Mesenchymal stem cell (in vitro differentiated cells and primary cell): ENCODE measurements around the gene SLF1. TPM values are rescaled to one million over a fixed set of nuclear protein-coding genes. Genes with fewer than 3 reads are reported as not detected.
A peak's percentile ranks its signal among the peaks of the same experiment; 100 is the strongest.
"Not testable (repeated sequence)": the region's sequence is repeated elsewhere in the genome, so short reads cannot be mapped to it uniquely, and the experiment has no call there.

Experiments used
- DNase-seq: peaks from one replicate; pipeline ENCODE4 v3.0.0-alpha.2; 2013
- H2AFZ ChIP-seq: one replicate; pipeline ENCODE4 v1.6.1; 2013; ENCODE audit warnings: low read depth, mild to moderate bottlenecking, control low read depth, inconsistent platforms, low read length, moderate library complexity
- H2AK5ac ChIP-seq: 2 replicates; pipeline ENCODE4 v1.6.1; 2013; ENCODE audit warnings: low read length, moderate library complexity, mild to moderate bottlenecking, inconsistent platforms; ENCODE audit not compliant: severe bottlenecking
- H2BK120ac ChIP-seq: one replicate; pipeline ENCODE4 v1.6.1; 2013; ENCODE audit warnings: low read depth, mild to moderate bottlenecking, inconsistent platforms, low read length, moderate library complexity
- H2BK12ac ChIP-seq, 2 experiments: one replicate each; pipeline ENCODE4 v1.6.1; 2013; ENCODE audit warnings: inconsistent platforms in 2 of 2, low read length in 2 of 2, mild to moderate bottlenecking in 2 of 2, moderate library complexity in 2 of 2, control low read depth in 1 of 2
- H2BK15ac ChIP-seq: one replicate; pipeline ENCODE4 v1.6.1; 2013; ENCODE audit warnings: mild to moderate bottlenecking, low read depth, inconsistent platforms; ENCODE audit not compliant: poor library complexity, severe bottlenecking
- H2BK5ac ChIP-seq: 2 replicates; pipeline ENCODE4 v1.6.1; 2013; ENCODE audit warnings: low read depth, mild to moderate bottlenecking, low read length, control low read depth, inconsistent platforms; ENCODE audit not compliant: poor library complexity, severe bottlenecking
- H3K14ac ChIP-seq, 2 experiments: one replicate each; pipeline ENCODE4 v1.6.1; 2013; ENCODE audit warnings: inconsistent platforms in 2 of 2, low read length in 2 of 2, control low read depth in 1 of 2, mild to moderate bottlenecking in 1 of 2, moderate library complexity in 1 of 2
- H3K18ac ChIP-seq, 2 experiments: one replicate each; pipeline ENCODE4 v1.6.1; 2013; ENCODE audit warnings: inconsistent platforms in 2 of 2, low read length in 2 of 2, control low read depth in 1 of 2, low read depth in 1 of 2, mild to moderate bottlenecking in 1 of 2
- H3K23ac ChIP-seq, 2 experiments: one replicate each; pipeline ENCODE4 v1.6.1; 2013; ENCODE audit warnings: inconsistent platforms in 2 of 2, low read length in 2 of 2, mild to moderate bottlenecking in 2 of 2, moderate library complexity in 2 of 2, control low read depth in 1 of 2
- H3K27ac ChIP-seq: 2 replicates; pipeline ENCODE4 v1.5.1; 2013; ENCODE audit warnings: mild to moderate bottlenecking, moderate library complexity, low read length, control low read depth, inconsistent platforms; ENCODE audit not compliant: poor library complexity, severe bottlenecking
- H3K27me3 ChIP-seq, 2 experiments: 2 replicates each; pipeline versions ENCODE4 v1.6.1 to v1.7.0; 2013; ENCODE audit warnings: low read length in 2 of 2, mild to moderate bottlenecking in 2 of 2, moderate library complexity in 2 of 2, control low read depth in 1 of 2, inconsistent platforms in 1 of 2; ENCODE audit not compliant: control insufficient read depth in 1 of 2, insufficient read depth in 1 of 2
- H3K36me3 ChIP-seq, 2 experiments: 2 replicates each; pipeline versions ENCODE4 v1.6.1 to v1.7.0; 2013; ENCODE audit warnings: low read length in 2 of 2, control low read depth in 1 of 2, inconsistent platforms in 1 of 2, low read depth in 1 of 2, mild to moderate bottlenecking in 1 of 2; ENCODE audit not compliant: insufficient read depth in 2 of 2, control insufficient read depth in 1 of 2
- H3K4ac ChIP-seq, 2 experiments: one replicate each; pipeline ENCODE4 v1.6.1; 2013; ENCODE audit warnings: inconsistent platforms in 2 of 2, low read length in 2 of 2, mild to moderate bottlenecking in 2 of 2, moderate library complexity in 2 of 2, control low read depth in 1 of 2, low read depth in 1 of 2
- H3K4me1 ChIP-seq: 2 replicates; pipeline ENCODE4 v1.6.1; 2013; ENCODE audit warnings: low read depth, low read length, control low read depth; ENCODE audit not compliant: control insufficient read depth, insufficient read depth
- H3K4me2 ChIP-seq: 2 replicates; pipeline ENCODE4 v1.6.1; 2013; ENCODE audit warnings: low read length, mild to moderate bottlenecking, inconsistent platforms; ENCODE audit not compliant: poor library complexity, severe bottlenecking
- H3K4me3 ChIP-seq, 2 experiments: 2 replicates each; pipeline versions ENCODE4 v1.5.1 to v1.7.0; 2013; ENCODE audit warnings: low read length in 2 of 2, mild to moderate bottlenecking in 2 of 2, control low read depth in 1 of 2, low read depth in 1 of 2; ENCODE audit not compliant: insufficient read depth in 1 of 2
- H3K79me1 ChIP-seq: replicated peaks from 2 replicates; pipeline ENCODE4 v1.6.1; 2013; ENCODE audit warnings: mild to moderate bottlenecking, control low read depth, low read length, inconsistent platforms; ENCODE audit not compliant: poor library complexity, severe bottlenecking
- H3K9ac ChIP-seq: 2 replicates; pipeline ENCODE4 v1.7.0; 2013; ENCODE audit warnings: mild to moderate bottlenecking, low read length, moderate library complexity
- H3K9me3 ChIP-seq: 2 replicates; pipeline ENCODE4 v1.7.0; 2013; ENCODE audit warnings: mild to moderate bottlenecking, low read length; ENCODE audit not compliant: control insufficient read depth
- H4K8ac ChIP-seq: one replicate; pipeline ENCODE4 v1.6.1; 2013; ENCODE audit warnings: inconsistent platforms, mild to moderate bottlenecking, low read length, moderate library complexity
- H4K91ac ChIP-seq: one replicate; pipeline ENCODE4 v1.6.1; 2013; ENCODE audit warnings: mild to moderate bottlenecking, low read length, inconsistent platforms
- WGBS: methylation state at CpG from one replicate; pipeline ENCODE4 v1.1.7; 2013; ENCODE audit warnings: mixed read lengths; 5-methylcytosine and 5-hydroxymethylcytosine counted together
- polyA plus RNA-seq, 2 experiments: library from polyadenylated mRNA; stranded (reverse); fragments of 200-250 nt; gene quantifications; one replicate each; pipeline ENCODE4 v1.2.3, GENCODE V29; 2013

Gene SLF1
- 2.4 TPM for polyA plus RNA-seq (2013, experiment 1 of 2)
- 2.6 TPM for polyA plus RNA-seq (2013, experiment 2 of 2)

DNA sequence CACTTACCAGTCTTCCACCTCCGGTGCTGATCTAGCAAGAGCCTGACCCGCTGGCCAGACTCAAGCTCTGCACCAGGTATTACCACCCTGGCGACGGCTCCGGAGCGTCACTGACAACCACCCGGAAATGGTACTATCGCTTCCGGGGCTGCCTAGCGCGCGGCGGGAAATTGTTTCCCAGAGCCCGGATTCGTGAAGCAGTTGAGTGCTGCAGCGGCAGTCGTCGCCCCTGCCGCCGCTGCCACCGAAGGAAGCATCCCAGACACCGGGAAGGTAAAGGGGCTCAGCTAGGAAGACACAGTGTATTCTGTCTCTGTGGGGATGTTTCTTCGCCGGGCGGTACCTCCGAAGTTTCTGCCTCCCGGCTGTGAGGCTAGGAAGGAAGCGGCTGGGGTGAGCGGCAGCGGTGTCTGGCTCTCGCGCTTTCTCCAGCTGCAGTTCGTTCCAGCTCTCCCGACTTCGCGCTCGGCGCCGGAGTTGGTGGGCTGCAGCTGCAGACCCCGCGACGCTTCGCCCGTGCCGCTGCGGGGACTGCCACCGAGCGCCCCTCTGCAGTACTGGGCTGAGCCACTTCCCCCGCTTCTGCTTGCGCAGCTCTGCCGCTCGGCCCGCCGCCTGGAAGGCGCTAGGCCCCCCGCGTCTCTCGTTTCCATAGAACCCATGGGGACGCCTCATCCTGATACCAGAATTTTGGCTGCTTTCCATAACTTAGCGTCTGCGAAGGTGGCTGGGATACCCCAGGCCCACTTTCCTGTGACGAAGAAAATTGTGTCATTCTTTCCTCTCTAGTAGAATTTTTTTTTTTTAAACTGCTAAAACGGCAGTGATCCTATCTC, at the start of gene SLF1, which contains the start of gene KIAA0825:
Gene SLF1 (plus strand): TSS at position 177 of the 836 bp plus-strand sequence. CDS start 10,142 bp downstream, outside the sequence.
Gene KIAA0825 (minus strand): TSS at position 112 of the 836 bp plus-strand sequence. CDS start 81,478 bp downstream, outside the sequence.
- H3K14ac ChIP-seq: peak within 1 kb of the TSS in 1 of 2 experiments; percentile 41
- peaks cover 6% of the 10 kb centered on the region for H3K79me1 ChIP-seq

DNA sequence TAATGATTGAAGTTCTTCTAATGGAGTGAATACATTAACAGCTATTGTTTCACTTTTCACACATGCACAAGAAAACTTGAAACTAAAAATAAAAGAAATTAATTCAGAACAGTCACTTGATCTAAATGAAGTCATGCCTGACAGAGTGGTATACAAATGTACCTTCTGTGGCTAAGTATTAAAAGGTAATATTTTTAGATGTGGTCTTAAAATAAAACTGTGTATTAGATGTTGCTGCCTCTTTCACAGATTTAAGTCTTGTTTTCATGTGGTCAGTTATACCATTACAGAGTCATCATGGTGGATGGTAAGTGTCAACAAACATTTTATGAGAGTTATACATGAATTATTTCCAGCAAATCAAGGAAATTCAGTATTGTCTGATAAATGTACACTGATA, 47.1 kb upstream of the SLF1 start:
- DNase-seq: no peak
- Histone ChIP-seq H3K9ac (no peak overlapping the region), H4K8ac (no peak overlapping the region), H3K4ac (no peak overlapping the region), H3K27me3 (no peaks in the 10 kb centered on the region), H2BK120ac (no peak overlapping the region), H2AFZ (no peak overlapping the region), H3K4me2 (no peak overlapping the region), H2BK5ac (no peak overlapping the region), H3K14ac (no peak overlapping the region), H2AK5ac (no peak overlapping the region), H3K4me1 (no peaks in the 10 kb centered on the region), H4K91ac (no peak overlapping the region), H3K4me3 (no peak overlapping the region), H2BK15ac (no peak overlapping the region), H3K79me1 (peaks cover 1% of the 10 kb centered on the region), H3K27ac (no peak overlapping the region), H3K23ac (no peak overlapping the region), H3K36me3 (no peaks in the 10 kb centered on the region), H3K18ac (no peak overlapping the region), H3K9me3 (no peaks in the 10 kb centered on the region), H2BK12ac (no peak overlapping the region)

More for the DNA sequence above, at the start of gene SLF1, which contains the start of gene KIAA0825:
- Histone ChIP-seq H3K23ac (no peak within 1 kb of the TSS), H2BK15ac (peak within 1 kb of the TSS; percentile 63), H3K27me3 (no peaks in the 10 kb centered on the region), H3K4me1 (no peaks in the 10 kb centered on the region), H3K36me3 (no peaks in the 10 kb centered on the region), H3K9me3 (no peaks in the 10 kb centered on the region), H3K4me3 (peak within 1 kb of the TSS; percentile 93 to 95), H3K18ac (peak within 1 kb of the TSS; percentile 76 to 83), H2AFZ (peak within 1 kb of the TSS; percentile 87), H2BK120ac (no peak within 1 kb of the TSS), H3K4ac (peak within 1 kb of the TSS in 1 of 2 experiments; percentile 82), H2BK5ac (no peak within 1 kb of the TSS), H3K4me2 (peak within 1 kb of the TSS; percentile 89), H4K8ac (peak within 1 kb of the TSS; percentile 35), H3K9ac (peak within 1 kb of the TSS; percentile 80), H2BK12ac (no peak within 1 kb of the TSS), H2AK5ac (no peak within 1 kb of the TSS), H4K91ac (peak within 1 kb of the TSS; percentile 75), H3K27ac (peak within 1 kb of the TSS; percentile 87)
- under 1% methylated on average over 54 of the region's 63 CpGs for WGBS
- DNase-seq: peak; percentile 92

DNA sequence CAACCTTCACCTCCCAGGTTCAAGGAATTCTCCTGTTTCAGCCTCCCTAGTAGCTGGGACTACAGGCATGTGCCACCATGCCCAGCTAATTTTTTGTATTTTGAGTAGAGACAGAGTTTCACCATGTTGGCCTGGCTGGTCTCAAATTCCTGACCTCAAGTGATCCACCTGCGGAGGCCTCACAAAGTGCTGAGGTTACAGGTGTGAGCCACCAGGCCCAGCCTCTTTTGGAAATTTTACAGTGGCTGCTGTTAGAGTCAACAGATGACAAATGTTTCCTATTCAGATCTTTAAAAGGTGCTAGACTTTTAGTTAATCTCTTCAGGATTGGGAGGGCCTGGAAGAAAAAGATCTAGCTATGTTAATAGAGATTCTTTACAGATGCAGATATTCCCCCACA, 45.1 kb upstream of the SLF1 start:
- H4K8ac ChIP-seq: not testable (repeated sequence)

DNA sequence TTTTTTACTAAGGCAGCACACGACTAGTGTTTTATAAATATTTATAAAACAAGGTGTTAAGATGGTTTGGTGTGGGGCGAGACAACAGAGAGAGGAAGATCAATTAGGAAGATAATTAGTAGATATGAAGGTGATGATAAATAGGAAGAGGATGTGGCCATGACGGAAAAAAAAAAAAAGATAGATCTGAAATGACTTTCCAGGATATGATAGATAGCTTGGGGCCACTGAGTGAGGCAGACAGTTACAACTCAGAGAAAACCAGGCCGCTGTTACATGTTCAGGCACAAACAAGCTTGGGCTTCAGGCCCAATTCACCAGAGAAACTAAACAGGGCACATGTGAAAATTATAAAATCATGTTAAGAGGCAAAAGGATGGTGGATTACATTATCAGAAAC, 43.3 kb upstream of the SLF1 start:
- no peak overlapping the region for H3K4me3 ChIP-seq
- 85% methylated on average over 4 of the region's 4 CpGs for WGBS

More for the DNA sequence above, 45.1 kb upstream of the SLF1 start:
- H2AK5ac ChIP-seq, H2AFZ ChIP-seq, H3K27ac ChIP-seq, DNase-seq, H2BK15ac ChIP-seq, H3K4me1 ChIP-seq, H3K9me3 ChIP-seq, H3K14ac ChIP-seq, H3K23ac ChIP-seq, H4K91ac ChIP-seq, H2BK12ac ChIP-seq, H3K9ac ChIP-seq, H3K79me1 ChIP-seq, H3K4me3 ChIP-seq, H3K4ac ChIP-seq, H3K36me3 ChIP-seq, H3K18ac ChIP-seq, H2BK120ac ChIP-seq, H3K4me2 ChIP-seq, H3K27me3 ChIP-seq, H2BK5ac ChIP-seq: not testable (repeated sequence)
- WGBS: 75% methylated on average over 1 of the region's 1 CpG

More for the DNA sequence above, 43.3 kb upstream of the SLF1 start:
- no peak overlapping the region for H3K4ac ChIP-seq
- H3K23ac ChIP-seq: no peak overlapping the region
- no peak overlapping the region for H2BK120ac ChIP-seq
- no peaks in the 10 kb centered on the region for H3K27me3 ChIP-seq
- no peak overlapping the region for H4K8ac ChIP-seq
- no peaks in the 10 kb centered on the region for H3K9me3 ChIP-seq
- H3K9ac ChIP-seq: no peak overlapping the region
- H3K4me2 ChIP-seq: no peak overlapping the region
- no peaks in the 10 kb centered on the region for H3K36me3 ChIP-seq
- no peak overlapping the region for H2BK5ac ChIP-seq
- no peak overlapping the region for H2AK5ac ChIP-seq
- no peak for DNase-seq
- H2BK12ac ChIP-seq: no peak overlapping the region
- H3K27ac ChIP-seq: no peak overlapping the region
- no peak overlapping the region for H3K14ac ChIP-seq
- no peaks in the 10 kb centered on the region for H3K4me1 ChIP-seq
- H2AFZ ChIP-seq: no peak overlapping the region
- no peak overlapping the region for H4K91ac ChIP-seq
- H3K18ac ChIP-seq: no peak overlapping the region
- peaks cover 1% of the 10 kb centered on the region for H3K79me1 ChIP-seq
- H2BK15ac ChIP-seq: no peak overlapping the region
